Frontal cortex (tissue), 4 donors: Measurements from ENCODE around the gene PLCD3. TPM values are rescaled to one million over a fixed set of nuclear protein-coding genes. Genes with fewer than 3 reads are reported as not detected.
A peak's percentile ranks its signal among the peaks of the same experiment; 100 is the strongest.

Experiments
- DNase-seq, 2 donors: peaks; one replicate each; pipeline ENCODE4 v3.0.0; 2012; ENCODE audit warnings: low spot score in 2 of 2
- FAIRE-seq: peaks from 2 replicates; lab custom pipeline; 2012; peaks lifted over from hg19 to GRCh38; lab: Jason Lieb, UNC
- total RNA-seq: library from RNA; depleted of rRNA; stranded (reverse); fragments of >200 nt; gene quantifications from one replicate; pipeline ENCODE4 v1.2.3, GENCODE V29; 2014
- donor health status: control.
- donor health status: control.
- donor health status: control.

PLCD3 gene
- total RNA-seq, 1 donor from 2014 or later = 0.82 TPM

DNA sequence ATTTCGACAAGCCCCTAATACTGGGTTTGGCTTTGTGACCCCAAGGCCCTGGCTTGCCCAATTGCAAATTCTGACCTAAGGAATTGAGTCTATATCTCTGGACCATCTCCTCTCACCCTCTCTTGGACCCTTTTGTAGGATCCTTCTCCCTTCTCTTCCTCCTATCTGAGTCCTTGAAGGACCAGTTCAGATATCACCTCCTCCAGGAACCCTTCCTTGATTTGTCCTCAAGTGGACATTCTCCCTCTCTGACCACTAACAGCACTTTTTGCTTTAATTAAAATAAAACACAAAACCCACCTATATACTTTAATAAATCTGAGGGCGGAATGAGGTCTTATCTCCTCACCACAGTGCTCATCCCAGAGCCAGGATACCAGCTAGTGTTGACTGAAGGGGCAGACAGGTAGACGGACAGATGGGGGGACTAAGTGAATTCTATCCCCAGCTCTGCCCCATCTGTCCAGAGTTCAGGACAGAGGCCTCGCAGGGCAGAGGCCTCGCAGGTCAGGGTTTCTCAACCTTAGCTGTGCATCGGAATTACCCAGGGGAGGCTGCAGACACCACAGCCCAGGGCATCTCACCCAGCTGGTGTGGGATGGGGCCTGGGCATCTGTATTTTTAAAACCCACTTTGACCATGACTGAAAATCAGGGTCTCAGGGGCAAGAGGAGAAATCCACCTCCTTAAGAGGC lies 9.1 kb downstream of the PLCD3 start:
- FAIRE-seq (no peak), DNase-seq (no peak)

- DNase-seq (no peak), FAIRE-seq (no peak)
These were observed 11.3 kb downstream of the PLCD3 start for GRCh38 chr17:45121055-45121454.

- no peak for DNase-seq
- no peak for FAIRE-seq
These were observed 11.8 kb downstream of the PLCD3 start for GRCh38 chr17:45120558-45120957.

GRCh38 chr17:45119964-45120363 lies 12.4 kb downstream of the PLCD3 start:
- DNase-seq (no peak), FAIRE-seq (no peak)

GRCh38 chr17:45118691-45119090 lies 13.6 kb downstream of the PLCD3 start:
- no peak for DNase-seq
- FAIRE-seq = no peak

DNA sequence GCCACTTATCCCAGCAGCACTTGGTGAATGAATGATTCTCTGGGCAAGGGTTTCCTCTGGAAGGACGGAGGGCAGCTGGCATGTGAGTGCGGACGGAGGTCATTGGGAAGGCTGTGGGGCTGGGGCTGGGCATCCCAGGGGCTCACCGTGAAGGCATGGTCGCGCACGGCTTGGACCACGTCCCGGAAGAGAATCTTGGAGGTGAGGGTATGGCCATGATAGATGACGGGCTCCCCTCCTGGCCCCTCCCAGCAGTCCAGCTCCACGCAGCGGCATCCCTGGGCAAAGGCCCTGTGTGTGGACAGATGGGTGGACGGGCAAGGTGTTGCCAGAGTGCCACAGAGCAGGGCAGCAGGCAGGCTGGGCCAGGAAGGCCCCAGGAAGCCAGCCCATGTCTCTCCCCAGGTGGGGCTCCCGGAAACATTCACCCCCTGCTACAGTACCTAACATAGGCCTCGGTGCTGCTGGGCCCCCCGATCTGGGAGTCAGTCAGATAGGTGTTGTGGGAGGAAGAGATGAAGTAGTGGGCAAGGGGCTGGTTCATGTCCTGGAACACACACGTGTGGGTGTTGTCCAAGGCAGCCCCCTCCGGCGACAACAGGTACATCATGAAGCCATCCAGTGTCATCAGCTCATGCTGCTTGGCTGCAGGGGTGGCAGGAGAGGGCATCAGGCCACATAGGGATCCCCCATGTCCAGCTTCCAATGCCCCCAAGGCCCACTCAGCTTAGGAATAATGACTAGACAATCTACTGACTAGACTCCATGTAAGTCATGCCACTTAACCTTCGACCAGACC lies 14.3 kb downstream of the PLCD3 start:
- DNase-seq (no peak), FAIRE-seq (no peak)

DNA sequence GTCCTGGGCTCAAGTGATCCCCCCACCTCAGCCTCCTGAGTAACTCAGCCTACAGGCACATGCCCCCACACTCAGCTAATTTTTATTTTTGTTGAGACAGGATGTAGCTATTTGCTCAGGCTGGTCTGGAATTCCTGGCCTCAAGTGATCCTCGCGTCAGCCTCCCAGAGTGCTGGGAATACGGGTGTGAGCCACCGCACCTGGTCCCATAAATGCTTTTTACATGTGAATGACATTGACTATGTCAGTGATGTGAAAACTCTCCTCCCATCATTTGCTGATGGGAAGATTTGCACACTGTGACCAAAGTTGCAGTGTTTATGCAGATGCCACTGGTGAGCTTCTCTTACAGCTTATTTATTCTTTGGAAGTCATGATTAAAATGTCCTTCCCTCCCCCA lies 15.0 kb downstream of the PLCD3 start:
- no peak for FAIRE-seq

GRCh38 chr17:45116434-45117016 lies 15.8 kb downstream of the PLCD3 start:
- DNase-seq (no peak), FAIRE-seq (no peak)

More for the DNA sequence above, 15.0 kb downstream of the PLCD3 start:
- no peak for DNase-seq

DNA sequence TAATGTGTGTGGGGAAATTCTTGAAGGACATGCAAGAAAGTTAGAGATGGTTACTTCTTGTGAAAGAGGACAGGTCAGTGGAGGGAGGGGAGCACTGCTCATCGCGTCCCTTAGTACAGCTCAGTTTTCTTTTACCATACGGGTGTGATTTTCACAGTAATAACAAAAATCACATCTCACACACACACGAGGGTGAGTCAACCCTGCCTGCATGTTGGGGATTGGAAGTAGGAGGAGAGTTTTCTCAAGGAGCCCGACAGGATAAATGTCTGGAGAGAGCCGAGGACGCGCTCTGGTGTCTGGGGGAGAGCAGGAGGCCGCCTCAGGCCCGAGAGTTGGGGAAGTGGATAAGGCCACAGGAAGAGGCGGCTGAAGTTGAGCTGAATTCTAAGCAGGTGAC lies 16.4 kb downstream of the PLCD3 start:
- no peak for FAIRE-seq
- DNase-seq = no peak

GRCh38 chr17:45115015-45115625 lies 17.2 kb downstream of the PLCD3 start:
- DNase-seq = no peak

GRCh38 chr17:45114117-45114932 lies 18.0 kb downstream of the PLCD3 start:
- DNase-seq = no peak
- FAIRE-seq = no peak

More at GRCh38 chr17:45115015-45115625, 17.2 kb downstream of the PLCD3 start:
- FAIRE-seq = no peak

- FAIRE-seq (no peak), DNase-seq (no peak)
These were observed 18.9 kb downstream of the PLCD3 start for GRCh38 chr17:45113424-45113754.

- no peak for DNase-seq
- FAIRE-seq = no peak
These were observed 19.5 kb downstream of the PLCD3 start for GRCh38 chr17:45112559-45113423.

DNA sequence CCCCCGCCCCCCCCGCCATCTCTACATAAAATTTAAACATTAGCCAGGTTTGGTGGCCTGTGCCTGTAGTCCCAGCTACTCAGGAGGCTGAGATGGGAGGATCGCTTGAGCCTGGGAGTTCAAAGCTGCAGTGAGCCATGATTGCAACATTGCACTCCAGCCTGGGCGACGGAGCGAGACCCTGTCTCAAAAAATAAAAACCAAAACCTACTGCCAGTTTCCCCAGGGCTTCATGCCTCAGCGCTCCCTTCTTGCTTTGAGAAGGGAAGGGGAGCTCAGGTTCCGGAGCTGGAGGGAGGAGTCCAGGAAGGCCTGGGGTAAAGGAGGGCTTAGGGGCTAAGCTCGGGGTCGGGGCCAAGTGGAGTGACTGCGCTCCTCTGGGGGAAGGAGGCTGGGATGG lies 20.5 kb downstream of the PLCD3 start:
- DNase-seq (no peak), FAIRE-seq (no peak)

DNA sequence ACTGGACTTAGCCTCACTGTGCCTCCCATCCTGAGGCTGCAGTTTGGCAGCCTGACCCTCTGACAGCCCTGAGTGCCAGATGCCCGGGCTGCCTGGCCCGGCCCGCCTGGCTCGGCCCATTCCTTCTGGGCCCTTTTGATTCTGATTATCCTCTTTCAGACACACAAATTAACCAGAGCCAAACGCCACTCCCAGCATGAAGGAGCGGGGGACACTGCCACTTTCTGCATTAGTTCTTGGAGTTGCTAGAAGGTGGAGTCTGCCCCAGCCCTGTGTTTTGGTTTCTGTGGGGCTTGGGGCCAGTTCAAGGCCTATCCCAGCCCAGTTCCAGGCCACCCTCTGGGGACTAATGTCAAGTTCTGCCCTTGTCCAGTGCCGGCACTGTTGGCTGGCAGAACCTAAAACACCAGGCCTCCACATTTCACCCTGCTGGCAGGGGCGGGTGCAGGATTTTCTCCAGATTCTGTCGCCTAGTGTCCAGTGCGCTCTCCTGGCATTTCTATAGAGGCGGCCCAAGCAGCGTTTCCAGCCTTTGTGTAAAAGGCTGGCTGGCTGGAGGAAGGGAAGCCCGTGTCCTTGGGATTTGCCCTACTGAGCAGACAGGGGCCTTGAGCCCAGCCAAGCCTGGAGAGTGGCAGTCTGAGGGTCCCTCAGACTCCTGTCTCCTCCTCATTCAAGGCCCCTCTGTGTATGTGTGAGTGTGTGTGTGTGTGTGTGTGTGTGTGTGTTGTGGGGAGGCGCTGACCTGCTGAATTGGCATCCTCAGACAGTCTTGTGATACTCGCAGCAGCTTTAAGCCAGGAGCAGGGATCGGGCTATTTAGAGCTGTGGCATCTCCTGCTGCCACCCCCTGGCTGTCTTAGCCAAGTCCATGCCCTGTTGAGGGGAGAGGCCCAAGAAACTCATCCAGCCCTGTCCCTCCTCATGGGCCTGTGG lies 21.4 kb downstream of the PLCD3 start:
- FAIRE-seq = no peak

DNA sequence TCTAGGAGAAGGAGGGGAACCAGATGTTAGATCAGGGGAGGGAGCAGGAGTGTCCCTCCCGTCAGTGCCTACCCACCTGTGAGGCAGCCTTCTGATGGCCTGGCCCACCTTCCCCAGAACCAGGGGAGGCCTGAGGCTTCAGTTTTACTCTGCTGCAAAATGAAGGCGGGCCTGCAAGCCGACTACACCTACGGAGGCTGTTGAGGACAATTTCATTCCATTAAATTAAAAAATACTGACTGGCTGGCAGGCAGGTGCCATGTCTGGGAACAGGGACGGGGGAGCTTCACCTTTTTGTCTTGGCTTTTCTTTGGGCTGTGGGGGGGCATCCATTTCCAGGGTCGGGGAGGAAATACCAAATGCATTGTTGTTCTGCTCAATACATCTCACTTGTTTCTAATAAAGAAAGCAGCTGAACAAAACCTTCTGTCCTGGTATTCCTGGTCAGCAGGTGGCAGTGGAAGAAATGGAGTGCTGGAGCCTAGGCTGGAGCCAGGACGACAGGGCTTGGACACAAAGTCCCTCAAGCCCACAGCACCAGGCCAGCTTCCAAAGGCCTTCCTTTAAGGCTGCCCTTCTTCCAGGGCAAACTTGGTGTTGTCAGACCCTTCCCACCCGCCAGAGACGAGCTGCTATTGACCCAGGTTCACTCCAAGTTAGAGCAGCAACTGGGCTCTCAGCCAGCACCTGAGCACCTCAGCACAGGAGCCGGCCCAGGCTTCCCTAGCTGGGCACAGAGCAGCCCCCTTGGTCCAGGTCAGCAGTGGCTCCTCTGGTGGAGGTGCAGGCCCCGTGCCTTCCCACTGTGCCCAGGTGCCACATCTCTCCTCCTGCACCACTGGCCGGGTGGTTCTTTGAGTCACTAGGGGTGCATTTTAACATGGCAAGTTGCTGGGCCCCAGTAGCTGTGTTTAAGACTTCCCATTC lies 23.5 kb downstream of the PLCD3 start:
- FAIRE-seq = no peak

More for the DNA sequence above, 21.4 kb downstream of the PLCD3 start:
- DNase-seq = peak in 1 of 2 donors; percentile 73

GRCh38 chr17:45108051-45108450 lies 24.3 kb downstream of the PLCD3 start:
- FAIRE-seq (no peak), DNase-seq (no peak)

More for the DNA sequence above, 23.5 kb downstream of the PLCD3 start:
- DNase-seq = no peak
